Measurements from ENCODE around the gene KRT81. TPM values are rescaled to one million over a fixed set of nuclear protein-coding genes. Genes with fewer than 3 reads are reported as not detected.

KRT81 gene
- not detected for polyA plus RNA-seq

DNA sequence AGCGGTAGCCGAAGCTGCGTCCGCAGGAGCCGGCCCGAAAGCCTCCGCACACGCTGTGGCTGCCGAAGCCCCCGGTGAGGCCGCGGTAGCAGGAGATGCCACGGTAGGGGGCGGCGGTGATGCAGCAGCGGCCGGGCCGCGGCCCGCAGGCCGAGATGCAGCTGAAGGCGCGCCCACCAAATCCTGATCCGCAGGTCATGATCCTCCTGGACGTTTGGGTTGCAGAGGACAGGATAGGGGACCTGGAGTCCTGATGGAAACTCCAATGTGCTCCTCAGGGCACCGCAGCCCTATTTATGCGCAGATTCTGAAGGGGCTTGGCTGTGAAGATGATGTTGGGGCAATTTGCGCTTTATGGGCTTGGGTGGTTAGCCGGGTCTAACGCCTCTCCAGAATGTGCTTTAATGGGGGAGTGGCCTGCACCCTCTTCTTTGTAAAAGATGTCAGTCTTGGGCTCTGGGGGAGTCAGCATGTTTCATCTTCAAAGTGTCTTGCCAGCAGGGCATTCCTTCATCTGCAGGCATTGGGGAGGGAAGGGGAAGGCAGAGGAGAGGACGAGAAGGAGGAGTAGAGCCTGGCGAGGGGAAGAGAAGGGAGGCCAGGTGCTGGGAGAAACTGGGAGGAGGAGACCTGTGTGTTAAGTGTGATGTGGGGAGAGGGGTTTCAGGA, at the start of gene KRT81:
Gene KRT81, minus strand, starts transcription at position 268 of the 669 bp plus-strand sequence. Its CDS starts 69 bp downstream, at position 199.
- Mint-ChIP-seq H3K9me3 (no peaks in the 10 kb centered on the region), H3K27ac (no peak within 1 kb of the TSS)

GRCh38 chr12:52338241-52338960, 47.1 kb upstream of the KRT81 start:
- Mint-ChIP-seq H3K4me3 (no peak overlapping the region), H3K27me3 (peaks cover 16% of the 10 kb centered on the region), H3K36me3 (no peaks in the 10 kb centered on the region), H3K9me3 (peaks cover 0 to 5% (median 5%) of the 10 kb centered on the region in 3 donors), H3K27ac (no peak overlapping the region), H3K4me1 (peaks cover 0 to 2% (median 0%) of the 10 kb centered on the region in 3 donors)

More for the DNA sequence above, at the start of gene KRT81:
- Mint-ChIP-seq H3K27me3 (peaks cover 7% of the 10 kb centered on the region), H3K36me3 (no peaks in the 10 kb centered on the region), H3K4me1 (no peaks in the 10 kb centered on the region), H3K4me3 (no peak within 1 kb of the TSS)

DNA sequence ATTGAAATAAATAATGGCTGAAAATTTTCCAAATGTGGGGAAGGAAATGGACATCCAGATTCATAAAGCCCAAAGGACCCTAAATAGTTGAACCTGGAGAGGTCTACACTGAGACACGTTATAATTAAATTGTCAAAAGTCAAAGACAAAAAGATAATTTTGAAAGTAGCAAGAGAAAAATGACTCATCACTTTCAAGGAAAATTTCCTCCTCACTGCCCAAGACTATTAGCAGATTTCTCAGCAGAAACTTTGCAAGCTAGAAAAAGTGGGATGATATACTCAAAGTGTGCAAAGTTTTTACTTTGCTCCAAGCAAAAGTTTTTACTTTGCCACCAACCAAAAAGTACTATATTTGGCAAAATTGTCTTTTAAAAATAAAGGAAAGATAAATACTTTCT, 45.7 kb upstream of the KRT81 start:
- H3K27me3 Mint-ChIP-seq: peaks cover 20% of the 10 kb centered on the region
- H3K9me3 Mint-ChIP-seq: peaks cover 0 to 5% (median 5%) of the 10 kb centered on the region in 3 donors
- H3K4me1 Mint-ChIP-seq: peaks cover 0 to 2% (median 0%) of the 10 kb centered on the region in 3 donors
- H3K27ac Mint-ChIP-seq: no peak overlapping the region
- H3K36me3 Mint-ChIP-seq: no peaks in the 10 kb centered on the region
- H3K4me3 Mint-ChIP-seq: no peak overlapping the region

DNA sequence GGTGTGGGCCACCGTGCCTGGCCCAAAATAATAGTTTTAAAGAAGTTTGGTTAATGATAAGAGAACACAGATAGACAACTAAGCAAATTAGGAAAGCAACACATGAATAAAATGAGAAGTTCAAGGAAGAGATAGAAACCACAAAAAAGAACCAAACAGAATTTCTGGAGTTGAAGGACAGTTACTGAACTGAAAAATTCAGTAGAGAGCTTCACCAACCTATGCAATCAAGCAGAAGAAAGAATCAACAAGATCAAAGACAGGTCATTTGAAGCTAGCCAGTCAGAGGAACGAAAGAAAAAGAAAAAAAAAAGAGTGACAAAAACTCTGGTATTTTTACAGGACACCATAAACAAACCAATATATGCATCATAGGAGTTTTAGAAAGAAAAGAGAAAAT, 45.3 kb upstream of the KRT81 start:
- Mint-ChIP-seq H3K36me3 (no peaks in the 10 kb centered on the region), H3K4me3 (no peak overlapping the region), H3K27ac (no peak overlapping the region), H3K9me3 (peaks cover 0 to 5% (median 5%) of the 10 kb centered on the region in 3 donors), H3K27me3 (peaks cover 22% of the 10 kb centered on the region), H3K4me1 (peaks cover 0 to 2% (median 0%) of the 10 kb centered on the region in 3 donors)

DNA sequence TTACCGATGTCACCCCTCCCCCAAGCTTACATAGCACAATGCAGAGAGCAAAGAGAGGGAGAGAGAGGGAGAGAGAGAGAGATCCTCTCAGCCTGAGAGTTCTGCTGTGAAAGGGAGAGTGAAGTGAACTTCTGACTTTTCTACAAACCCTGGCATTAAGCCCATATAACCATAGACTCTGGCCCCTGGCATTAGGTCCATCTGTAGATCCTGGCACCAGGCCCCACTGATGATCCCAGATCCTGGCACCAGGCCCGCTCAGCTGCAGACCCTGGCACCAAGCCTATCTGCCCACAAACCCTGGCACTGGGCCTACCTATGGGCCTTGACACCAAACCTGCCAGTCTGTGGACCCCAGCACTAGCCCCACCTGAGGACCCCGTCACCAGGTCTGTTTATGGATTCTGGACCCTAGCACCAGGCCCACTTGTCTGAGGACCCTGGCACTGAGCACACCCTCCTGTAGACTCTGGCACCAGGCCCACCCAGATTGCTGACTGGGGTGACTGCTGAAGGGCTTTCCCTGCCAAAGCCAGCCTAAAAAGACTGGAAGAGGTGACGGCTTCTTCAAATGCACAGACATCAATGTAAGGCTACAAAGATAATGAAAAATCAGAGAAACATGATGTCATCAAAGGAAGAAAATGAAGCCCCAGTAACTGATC, 44.4 kb upstream of the KRT81 start:
- Mint-ChIP-seq H3K27me3 (peaks cover 22% of the 10 kb centered on the region), H3K27ac (no peak overlapping the region), H3K9me3 (peaks cover 0 to 5% (median 5%) of the 10 kb centered on the region in 3 donors), H3K4me1 (no peaks in the 10 kb centered on the region), H3K36me3 (no peaks in the 10 kb centered on the region), H3K4me3 (no peak overlapping the region)

DNA sequence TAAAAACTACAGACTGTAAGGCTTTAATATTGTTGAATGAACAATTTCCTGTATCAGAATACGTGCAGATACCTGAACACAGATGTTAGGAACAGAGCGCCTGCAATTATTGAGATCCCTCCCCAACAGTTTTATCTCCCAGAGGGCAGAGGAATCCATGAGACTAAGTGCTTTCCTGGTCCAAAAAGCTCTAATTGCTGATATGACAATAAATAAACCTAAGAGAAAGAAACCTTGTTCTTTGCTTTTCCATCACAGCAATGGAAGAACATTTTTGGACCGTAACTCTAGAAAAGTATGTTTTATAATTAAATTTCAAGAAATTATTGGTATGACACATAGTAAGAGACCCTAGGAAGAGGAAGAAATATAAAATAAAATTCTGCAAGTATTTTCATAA, 42.9 kb upstream of the KRT81 start:
- H3K27ac Mint-ChIP-seq: no peak overlapping the region
- no peak overlapping the region for H3K4me3 Mint-ChIP-seq
- H3K9me3 Mint-ChIP-seq: peaks cover 0 to 5% (median 5%) of the 10 kb centered on the region in 3 donors
- no peaks in the 10 kb centered on the region for H3K36me3 Mint-ChIP-seq
- H3K4me1 Mint-ChIP-seq: no peaks in the 10 kb centered on the region
- peaks cover 19% of the 10 kb centered on the region for H3K27me3 Mint-ChIP-seq

GRCh38 chr12:52333321-52333720, 42.0 kb upstream of the KRT81 start:
- H3K4me1 Mint-ChIP-seq: no peaks in the 10 kb centered on the region
- no peak overlapping the region for H3K27ac Mint-ChIP-seq
- H3K36me3 Mint-ChIP-seq: no peaks in the 10 kb centered on the region
- H3K4me3 Mint-ChIP-seq: no peak overlapping the region
- H3K9me3 Mint-ChIP-seq: peaks cover 0 to 5% (median 5%) of the 10 kb centered on the region in 3 donors
- H3K27me3 Mint-ChIP-seq: peaks cover 15% of the 10 kb centered on the region

- Mint-ChIP-seq H3K36me3 (no peaks in the 10 kb centered on the region), H3K27ac (no peak overlapping the region), H3K9me3 (peaks cover 0 to 5% (median 4%) of the 10 kb centered on the region in 3 donors), H3K27me3 (peaks cover 13% of the 10 kb centered on the region), H3K4me1 (peaks cover under 1 to 4% (median 3%) of the 10 kb centered on the region in 3 donors), H3K4me3 (no peak overlapping the region)
Measured at GRCh38 chr12:52332381-52332780, 41.0 kb upstream of the KRT81 start.

DNA sequence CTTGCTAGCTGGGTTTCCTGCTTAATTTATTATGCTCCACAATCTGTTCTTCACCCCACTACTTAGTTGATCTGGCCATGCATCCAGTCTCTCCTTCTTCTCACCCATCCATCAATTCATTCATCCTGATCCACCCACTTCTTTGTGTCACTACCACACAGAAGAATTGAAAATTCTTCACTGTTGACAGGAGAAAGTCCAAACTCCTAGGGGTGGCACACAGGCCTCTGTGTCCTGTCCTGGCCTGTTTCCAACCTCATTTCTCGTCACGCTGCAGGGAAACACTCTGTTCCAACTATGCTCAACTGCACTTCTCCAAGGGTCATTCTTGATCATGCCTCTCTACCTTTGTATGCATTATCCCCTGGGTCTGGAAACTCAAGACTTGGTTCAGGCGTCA, 40.5 kb upstream of the KRT81 start:
- Mint-ChIP-seq H3K9me3 (peaks cover 0 to 4% (median 4%) of the 10 kb centered on the region in 3 donors), H3K4me1 (peaks cover 3 to 7% (median 5%) of the 10 kb centered on the region in 3 donors), H3K4me3 (no peak overlapping the region), H3K27ac (no peak overlapping the region), H3K36me3 (no peaks in the 10 kb centered on the region), H3K27me3 (peaks cover 15% of the 10 kb centered on the region)

GRCh38 chr12:52331039-52331438, 39.7 kb upstream of the KRT81 start:
- no peak overlapping the region for H3K27ac Mint-ChIP-seq
- H3K4me1 Mint-ChIP-seq: peaks cover 3 to 7% (median 5%) of the 10 kb centered on the region in 3 donors
- no peaks in the 10 kb centered on the region for H3K36me3 Mint-ChIP-seq
- no peaks in the 10 kb centered on the region for H3K9me3 Mint-ChIP-seq
- no peak overlapping the region for H3K4me3 Mint-ChIP-seq
- peaks cover 15% of the 10 kb centered on the region for H3K27me3 Mint-ChIP-seq

GRCh38 chr12:52327830-52328500, 36.6 kb upstream of the KRT81 start:
- no peak overlapping the region for H3K27ac Mint-ChIP-seq
- H3K9me3 Mint-ChIP-seq: no peaks in the 10 kb centered on the region
- peaks cover 5% of the 10 kb centered on the region for H3K36me3 Mint-ChIP-seq
- peaks cover 14% of the 10 kb centered on the region for H3K27me3 Mint-ChIP-seq
- peaks cover 3 to 7% (median 5%) of the 10 kb centered on the region in 3 donors for H3K4me1 Mint-ChIP-seq
- no peak overlapping the region for H3K4me3 Mint-ChIP-seq

DNA sequence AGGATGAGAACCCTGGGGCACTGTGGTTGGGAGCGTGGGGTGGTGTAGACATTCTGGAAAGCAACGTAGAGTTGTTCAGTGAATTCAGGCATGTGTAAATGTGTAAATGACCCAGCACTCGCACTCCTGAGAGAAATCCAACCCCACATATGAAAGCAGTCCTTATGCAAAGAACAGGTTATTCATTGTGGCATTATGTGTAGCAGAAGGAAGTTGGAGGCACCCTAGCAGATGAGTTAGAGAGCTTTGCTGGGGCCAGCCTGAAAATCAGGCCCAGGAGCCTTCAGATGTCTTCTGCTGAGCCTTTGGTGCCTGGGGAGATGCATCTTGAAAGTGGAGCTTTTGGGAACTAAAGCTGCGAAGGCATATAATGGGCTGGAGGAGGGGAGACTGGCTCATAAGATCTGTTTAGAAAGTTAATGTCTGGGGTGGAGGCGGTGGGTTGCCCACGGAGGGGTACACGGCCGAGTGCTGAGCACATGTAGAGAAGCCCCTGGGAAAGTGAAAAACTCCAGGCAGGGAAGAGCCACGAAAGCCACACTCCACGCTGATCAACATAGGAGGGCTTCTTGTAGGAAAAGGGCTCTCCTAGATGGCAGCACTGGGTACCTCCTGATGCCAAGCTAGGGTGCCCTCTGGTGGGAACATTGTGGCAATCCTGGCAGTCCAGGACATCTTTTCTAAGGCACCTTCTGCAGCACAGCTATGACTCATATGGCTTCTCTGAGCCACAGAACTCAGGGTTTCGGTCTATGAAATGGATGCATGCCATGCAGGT, 35.9 kb upstream of the KRT81 start:
- peaks cover 5% of the 10 kb centered on the region for H3K36me3 Mint-ChIP-seq
- H3K27ac Mint-ChIP-seq: no peak overlapping the region
- no peak overlapping the region for H3K4me3 Mint-ChIP-seq
- peaks cover 19% of the 10 kb centered on the region for H3K27me3 Mint-ChIP-seq
- H3K9me3 Mint-ChIP-seq: no peaks in the 10 kb centered on the region
- H3K4me1 Mint-ChIP-seq: peaks cover 3 to 7% (median 5%) of the 10 kb centered on the region in 3 donors

GRCh38 chr12:52324153-52324444, 32.8 kb upstream of the KRT81 start:
- Mint-ChIP-seq H3K27me3 (peaks cover 25% of the 10 kb centered on the region), H3K4me1 (peaks cover 3 to 7% (median 5%) of the 10 kb centered on the region in 3 donors), H3K36me3 (peaks cover 5% of the 10 kb centered on the region), H3K27ac (no peak overlapping the region), H3K4me3 (no peak overlapping the region), H3K9me3 (no peaks in the 10 kb centered on the region)

GRCh38 chr12:52323416-52324152, 32.2 kb upstream of the KRT81 start:
- H3K4me1 Mint-ChIP-seq: peaks cover 3 to 7% (median 5%) of the 10 kb centered on the region in 3 donors
- no peak overlapping the region for H3K4me3 Mint-ChIP-seq
- no peaks in the 10 kb centered on the region for H3K9me3 Mint-ChIP-seq
- peaks cover 25% of the 10 kb centered on the region for H3K27me3 Mint-ChIP-seq
- H3K36me3 Mint-ChIP-seq: peaks cover 5% of the 10 kb centered on the region
- H3K27ac Mint-ChIP-seq: no peak overlapping the region

Measured in IgD-negative memory B cell (primary cell).